Metanephros (tissue), 2 donors: ENCODE measurements around the gene ASB8. TPM values are rescaled to one million over a fixed set of nuclear protein-coding genes. Genes with fewer than 3 reads are reported as not detected.

ENCODE experiments used
- small RNA-seq: library from RNA; depleted of rRNA; stranded (forward); fragments of <200 nt; gene quantifications from one replicate; pipeline ENCODE3, GENCODE V24; 2014; ENCODE audit warnings: low replicate concordance
- total RNA-seq: library from RNA; depleted of rRNA; stranded (reverse); fragments of >200 nt; gene quantifications from one replicate; pipeline ENCODE4 v1.2.3, GENCODE V29; 2014

ASB8 gene
- total RNA-seq = 28.8 TPM

DNA sequence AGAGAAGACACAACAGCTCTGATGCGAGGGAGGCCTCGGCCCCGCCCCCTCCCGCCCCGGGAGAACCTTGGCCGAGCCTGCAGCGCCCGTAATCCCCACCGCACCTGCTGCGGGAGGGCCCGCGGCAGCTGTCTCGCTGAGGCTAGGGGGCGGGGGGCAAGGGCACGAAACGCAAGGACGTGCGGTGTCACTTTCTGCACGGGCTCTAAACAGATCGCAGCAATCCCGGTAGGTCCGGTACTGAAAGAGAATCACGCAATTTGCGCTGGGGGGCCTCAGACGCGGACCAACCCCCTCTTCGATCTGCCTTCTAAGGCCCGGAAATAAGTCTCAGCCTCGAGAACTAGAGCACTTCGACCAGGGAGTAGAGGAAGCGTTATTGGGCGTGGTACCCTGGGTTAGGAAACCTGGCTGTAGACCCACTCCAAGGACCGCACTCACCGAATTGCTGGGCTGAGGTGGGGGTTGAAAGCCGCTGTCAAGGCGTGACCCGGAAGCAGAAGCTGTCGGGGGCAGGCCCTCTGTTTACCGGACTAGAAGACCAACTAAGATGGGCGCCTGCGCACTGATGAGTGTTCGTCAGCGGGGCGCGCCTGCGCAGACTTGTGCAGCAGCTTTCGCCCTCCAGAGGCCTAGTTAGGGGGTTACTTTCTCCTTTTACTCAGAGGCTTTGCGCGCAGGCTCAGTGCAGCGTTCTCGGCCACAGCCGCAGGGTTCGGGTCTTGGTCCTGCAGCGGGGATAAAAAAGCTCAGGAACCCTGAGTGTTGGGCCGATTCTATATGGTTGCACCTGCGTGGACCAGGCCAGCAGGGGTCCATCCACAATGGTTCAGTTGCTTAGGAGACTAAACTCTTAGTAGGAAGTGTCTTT lies at the start of gene ASB8:
Gene ASB8, minus strand, starts transcription at position 498 of the 871 bp plus-strand sequence. CDS start 4,019 bp downstream, outside the sequence.

GRCh38 chr12:48203192-48203591 lies 45.9 kb upstream of the ASB8 start, which contains the start of gene OR10AD1:
TSS of gene OR10AD1 (minus strand) at chr12:48203292. CDS start at chr12:48203292, 0 bp downstream.

DNA sequence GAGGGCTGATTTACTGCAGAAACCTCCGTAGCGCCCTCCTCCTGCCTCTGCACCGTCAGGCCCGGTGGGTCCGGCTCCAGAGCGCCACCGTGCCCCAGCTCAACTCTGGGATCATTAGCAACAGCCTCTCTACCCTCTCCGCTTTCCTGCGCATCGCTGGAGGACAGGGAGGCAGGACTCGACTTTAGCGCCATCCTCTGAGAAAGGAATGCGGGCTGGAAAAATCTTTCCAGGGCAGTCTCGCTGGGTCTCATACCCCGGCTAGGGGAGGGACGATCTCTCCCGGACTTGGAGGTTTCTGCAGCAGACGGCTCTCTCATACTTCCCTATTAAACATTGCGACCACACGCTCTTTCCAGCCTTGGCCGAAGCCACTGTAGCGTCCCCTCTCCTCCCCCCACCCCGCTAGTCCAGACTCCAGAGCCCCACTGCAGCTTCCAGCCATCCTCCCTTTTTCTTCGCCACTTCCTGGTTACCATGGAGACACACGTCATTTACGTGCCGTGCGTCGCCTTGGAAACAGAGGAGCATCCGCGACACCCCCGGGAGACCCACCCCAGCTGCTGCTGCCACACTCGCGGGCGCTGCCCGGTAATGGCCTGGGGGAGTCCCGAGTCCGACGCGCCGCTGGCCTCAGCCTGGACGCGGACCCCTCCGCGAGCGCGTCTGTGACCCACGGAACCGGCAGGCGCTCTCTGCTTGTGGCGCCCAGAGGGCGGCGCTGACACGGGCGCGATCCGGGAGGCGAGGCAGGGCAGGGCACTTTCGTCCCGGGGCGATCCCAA lies 26.0 kb upstream of the ASB8 start, which contains the start of gene CCDC184:
Gene CCDC184, plus strand, starts transcription at position 554 of the 785 bp plus-strand sequence. CDS start 479 bp downstream, outside the sequence.

GRCh38 chr12:48119078-48119833 lies 38.1 kb downstream of the ASB8 start, which contains the start of gene PFKM:
TSS of gene PFKM (plus strand) at chr12:48119364. CDS start at chr12:48122775, 3,411 bp downstream.

GRCh38 chr12:48105867-48106680 lies 51.2 kb downstream of the ASB8 start, which contains the start of gene SENP1:
TSS of gene SENP1 (minus strand) at chr12:48106079. CDS start at chr12:48101472, 4,607 bp downstream.

Small RNA genes within 50 kb of the gene (small RNA-seq; reads per million reads assigned to genes)
- gene MIR6505 = 0.23 reads per million, percentile 9 among the genes with 10 or more reads in this experiment

Other genes with a start within 250 kb of the ASB8 start
- gene TMEM106C, start 193.9 kb downstream of the ASB8 start, total RNA-seq = 111 TPM
- 29.5 TPM for gene COL2A1, start 153.0 kb downstream of the ASB8 start, total RNA-seq
- 34.0 TPM for gene SENP1, start 51.4 kb downstream of the ASB8 start, total RNA-seq
- 122 TPM for gene PFKM, start 38.2 kb downstream of the ASB8 start, total RNA-seq
- 0.53 TPM for gene CCDC184, start 26.1 kb upstream of the ASB8 start, total RNA-seq
- not detected for gene OR10AD1, start 45.8 kb upstream of the ASB8 start, total RNA-seq
- gene ZNF641, start 193.4 kb upstream of the ASB8 start, total RNA-seq = 26.5 TPM